ENCODE data around the gene THSD4. TPM values are rescaled to one million over a fixed set of nuclear protein-coding genes. Genes with fewer than 3 reads are reported as not detected.

The THSD4 gene
- total RNA-seq, 2 experiments from 2014 or later, result not detected

DNA sequence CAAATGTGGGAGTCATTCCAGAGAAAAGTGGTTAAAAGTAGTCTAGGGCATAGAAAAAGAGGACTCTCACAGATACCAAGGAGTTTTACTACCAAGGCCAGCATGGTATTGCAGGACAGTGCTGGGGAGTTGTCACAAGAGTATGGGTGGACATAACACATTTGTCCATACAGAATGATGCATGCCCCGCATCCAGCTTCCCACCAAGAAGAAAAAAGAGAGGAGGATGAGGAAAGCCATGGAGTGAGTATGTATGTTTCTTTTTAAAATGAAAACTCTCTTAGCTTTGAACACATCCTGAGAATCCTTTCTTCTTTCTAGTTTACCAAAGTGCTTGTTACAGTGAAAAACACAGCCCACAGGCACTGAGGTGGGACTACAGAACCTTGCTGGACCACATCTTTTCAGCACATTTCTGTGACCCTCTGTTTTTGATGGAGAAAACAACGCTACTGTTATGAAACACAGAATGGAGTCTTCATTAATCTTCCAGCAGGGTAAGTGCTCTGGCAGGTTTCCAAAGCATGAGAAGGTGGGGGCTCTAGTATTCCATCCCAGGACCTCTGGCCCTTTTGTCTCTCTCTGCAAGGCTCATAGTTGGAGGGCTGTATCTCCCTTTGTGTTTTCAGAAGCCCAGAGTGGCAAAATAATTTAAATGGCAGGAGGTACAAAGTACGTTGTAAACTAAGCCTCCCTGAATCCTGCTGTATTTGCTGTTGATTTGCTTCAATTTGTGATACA lies 707.8 kb downstream of the THSD4 start:
- DNase-seq (no peak), ATAC-seq (no peak)
- Mint-ChIP-seq H3K36me3 (peaks cover 38% of the 10 kb centered on the region), H3K4me3 (no peak overlapping the region), H3K9me3 (ENCODE audit: low read depth) (peaks cover 14% of the 10 kb centered on the region), H3K4me1 (no peaks in the 10 kb centered on the region), H3K27ac (no peak overlapping the region), H3K27me3 (no peaks in the 10 kb centered on the region)
- CTCF ChIA-PET, result no interaction called here

DNA sequence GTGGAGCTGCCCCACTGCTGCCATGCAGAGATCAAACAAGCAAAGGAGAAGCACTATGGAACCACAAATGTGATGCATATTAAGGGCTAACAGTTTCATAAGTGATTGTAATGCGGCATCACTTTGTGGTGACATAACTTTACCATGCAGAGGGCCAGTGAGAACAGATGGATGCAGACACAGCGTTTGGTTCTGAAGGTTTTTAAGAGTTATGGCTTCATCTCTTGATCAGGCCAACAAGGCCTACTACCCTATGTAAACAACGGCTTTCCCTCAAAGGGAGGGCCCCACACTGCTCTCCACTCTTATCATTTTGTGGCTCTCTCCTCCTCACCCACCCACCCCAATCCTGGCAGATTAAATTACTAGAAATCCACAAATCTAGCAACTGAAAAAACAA lies 708.5 kb downstream of the THSD4 start:
- ATAC-seq (no peak), DNase-seq (no peak)
- H3K4me3 Mint-ChIP-seq, result no peak overlapping the region
- CTCF ChIA-PET, result no interaction called here
- H3K36me3 Mint-ChIP-seq, result peaks cover 40% of the 10 kb centered on the region
- H3K9me3 Mint-ChIP-seq (ENCODE audit: low read depth), result peaks cover 11% of the 10 kb centered on the region
- H3K4me1 Mint-ChIP-seq, result no peaks in the 10 kb centered on the region
- no peak overlapping the region for H3K27ac Mint-ChIP-seq
- no peaks in the 10 kb centered on the region for H3K27me3 Mint-ChIP-seq

DNA sequence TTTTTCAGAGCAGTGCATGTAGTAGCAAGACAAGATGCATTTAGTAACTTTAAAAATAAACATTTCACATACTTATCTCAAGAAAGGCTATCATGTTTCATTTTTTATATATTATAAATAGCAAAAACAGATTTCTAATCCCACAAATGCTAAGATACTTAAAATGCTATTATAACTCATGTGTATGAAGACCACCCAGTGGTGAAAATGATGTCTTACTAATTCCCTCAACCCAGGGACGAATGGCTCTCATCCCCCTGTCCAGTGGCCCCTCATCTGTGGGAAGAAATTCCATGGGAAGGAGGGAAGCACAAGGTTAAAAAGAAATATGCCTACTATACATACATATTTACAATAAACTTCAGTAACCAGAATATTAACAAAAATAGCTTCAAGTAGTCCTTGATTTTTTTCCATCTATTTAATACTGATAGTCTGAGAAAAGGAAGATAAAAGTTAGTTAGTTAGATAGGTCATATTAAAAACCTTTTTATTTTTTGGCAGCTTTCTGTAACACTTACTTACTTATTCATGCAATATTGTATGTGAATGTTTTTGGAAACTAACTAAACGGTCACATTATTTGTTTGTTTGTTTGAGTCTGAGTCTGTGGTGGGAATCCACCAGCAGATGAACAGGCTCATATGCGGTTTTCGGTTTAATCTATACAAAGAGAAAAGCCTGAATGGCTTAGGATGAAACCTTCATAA lies 709.9 kb downstream of the THSD4 start:
- Mint-ChIP-seq H3K36me3 (peaks cover 45% of the 10 kb centered on the region), H3K27ac (no peak overlapping the region), H3K4me1 (no peaks in the 10 kb centered on the region), H3K4me3 (no peak overlapping the region), H3K27me3 (no peaks in the 10 kb centered on the region), H3K9me3 (ENCODE audit: low read depth) (peaks cover 10% of the 10 kb centered on the region)
- DNase-seq (no peak), ATAC-seq (no peak)
- CTCF ChIA-PET, result no interaction called here

DNA sequence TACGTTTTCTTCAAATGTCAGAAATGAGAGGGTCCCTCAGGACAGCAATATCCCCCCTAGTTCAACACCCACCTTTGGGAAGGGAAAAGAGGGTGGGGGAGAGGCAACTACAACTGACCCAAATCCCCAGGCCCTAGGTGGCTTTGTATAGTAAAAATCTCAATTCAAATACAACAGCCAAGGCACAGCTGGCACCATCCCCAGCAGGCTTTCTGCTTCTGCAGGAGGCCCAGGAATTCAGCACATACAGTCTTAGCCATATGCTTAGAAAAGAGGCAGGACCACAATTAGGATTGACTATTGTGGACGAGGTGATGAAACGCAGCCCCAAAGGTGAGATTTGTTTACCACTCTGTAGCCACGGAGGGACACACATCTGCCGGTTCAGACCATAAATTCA lies 710.9 kb downstream of the THSD4 start:
- CTCF ChIA-PET, result interaction anchor here (0.7 kb wide), 1 partner anchor 19 kb away, joined by 3 read pairs; no protein-coding TSS in a partner anchor

DNA sequence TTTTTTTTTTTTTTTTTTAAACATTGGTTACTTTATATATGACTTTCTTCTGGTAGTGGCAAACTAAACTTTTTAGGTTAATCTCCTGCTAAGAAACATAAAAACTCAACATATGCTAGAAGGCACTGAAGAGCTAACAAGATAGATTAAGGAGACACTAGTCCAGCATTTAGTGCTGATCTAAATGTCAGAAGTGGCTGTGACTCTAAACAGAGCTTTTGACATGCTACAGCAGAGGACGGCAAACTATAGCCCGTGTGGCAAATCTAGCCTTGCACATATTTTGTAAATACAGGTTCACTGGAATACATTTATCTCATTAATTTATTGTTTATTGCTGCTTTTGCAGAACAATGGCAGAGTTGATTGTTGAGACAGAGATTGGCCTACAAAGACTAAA lies 715.7 kb downstream of the THSD4 start:
- no peaks in the 10 kb centered on the region for H3K27me3 Mint-ChIP-seq
- no peaks in the 10 kb centered on the region for H3K9me3 Mint-ChIP-seq (ENCODE audit: low read depth)
- no peaks in the 10 kb centered on the region for H3K4me1 Mint-ChIP-seq
- no peak overlapping the region for H3K27ac Mint-ChIP-seq
- ATAC-seq (no peak), DNase-seq (no peak)
- H3K36me3 Mint-ChIP-seq, result peaks cover 21% of the 10 kb centered on the region
- CTCF ChIA-PET, result interaction anchor here (0.7 kb wide), 1 partner anchor 985 kb away, joined by 3 read pairs; no protein-coding TSS in a partner anchor
- H3K4me3 Mint-ChIP-seq, result no peak overlapping the region

More for the DNA sequence above, 710.9 kb downstream of the THSD4 start:
- ATAC-seq (no peak), DNase-seq (no peak)
- peaks cover 45% of the 10 kb centered on the region for H3K36me3 Mint-ChIP-seq
- no peak overlapping the region for H3K27ac Mint-ChIP-seq
- no peaks in the 10 kb centered on the region for H3K4me1 Mint-ChIP-seq
- H3K4me3 Mint-ChIP-seq, result no peak overlapping the region
- H3K27me3 Mint-ChIP-seq, result no peaks in the 10 kb centered on the region
- peaks cover 4% of the 10 kb centered on the region for H3K9me3 Mint-ChIP-seq (ENCODE audit: low read depth)

Other genes starting within 250 kb of the THSD4 start
- gene THAP10, start 223.0 kb upstream of the THSD4 start, total RNA-seq, result under 1 TPM; 0.20 to 0.47 TPM
- gene LRRC49, start 222.6 kb upstream of the THSD4 start, total RNA-seq, result under 1 TPM in 1 of 2 experiments, not detected in 1; 0.66 TPM

Data from activated CD8-positive, alpha-beta memory T cell treated with anti-CD3 and anti-CD28 coated beads, Interleukin-2, amount 10 ng/mL, durations not matched to agents 7 days and 5 days (primary cell).